K562 (cell line): ENCODE measurements around the gene DNAH10. TPM values are rescaled to one million over a fixed set of nuclear protein-coding genes. Genes with fewer than 3 reads are reported as not detected.

Experiments used
- ATAC-seq: fragments of 200-7000 bp; cut with Tn5 transposase; 3 replicates; pipeline ENCODE4 v1.9.1; 2020; ENCODE audit warnings: moderate library complexity
- BruUV-seq: library from RNA; stranded (reverse); fragments of 400-500 nt; replicated peaks from 2 replicates; lab custom pipeline; 2021; lab: Mats Ljungman, UMichigan
- CTCF ChIA-PET: fragments of 300-600 bp; formaldehyde crosslinking; extraction: SDS; loops from one replicate; lab custom pipeline; 2021; ENCODE audit warnings: low intra/inter-chr PET ratio; lab: Yijun Ruan, JAX
- POLR2A ChIA-PET: fragments of 300-600, 350-650 bp; sonication (Branson Sonifier 250); formaldehyde crosslinking; extraction: SDS; loops from one replicate; lab custom pipeline; 2021; ENCODE audit warnings: antibody characterized with exemption, inconsistent platforms; lab: Yijun Ruan, JAX
- DNase-seq, 4 experiments: peaks; one replicate each; pipeline versions ENCODE4 v3.0.0 to v3.0.0-alpha.2; 2011 to 2018; ENCODE audit warnings: low spot score in 3 of 4, mixed read lengths in 3 of 4; ENCODE audit errors: extremely low read depth in 1 of 4
- FAIRE-seq: peaks from 2 replicates; lab custom pipeline; 2011; peaks lifted over from hg19 to GRCh38; lab: Jason Lieb, UNC
- H2AFZ ChIP-seq: 2 replicates; pipeline ENCODE4 v1.6.0; 2011; ENCODE audit warnings: low read depth, low read length, control low read depth, inconsistent platforms
- H3K27ac ChIP-seq: fragments of 200-600 bp; 3 replicates; pipeline ENCODE4 v1.8.0; 2011; ENCODE audit warnings: low read depth, mild to moderate bottlenecking, control low read depth, inconsistent platforms, low read length, moderate library complexity, mixed read lengths; ENCODE audit errors: extremely low read depth
- H3K27me3 ChIP-seq, 2 experiments: fragments of 300-600 bp in 1 of 2; 2 replicates in 1 of 2; 3 replicates in 1 of 2; pipeline versions ENCODE4 v1.6.0 to v1.8.0; 2011; ENCODE audit warnings: inconsistent platforms in 2 of 2, low read length in 2 of 2, mild to moderate bottlenecking in 1 of 2, mixed read lengths in 1 of 2, moderate library complexity in 1 of 2; ENCODE audit not compliant: control insufficient read depth in 2 of 2, insufficient read depth in 2 of 2
- H3K36me3 ChIP-seq: fragments of 300-600 bp; 3 replicates; pipeline ENCODE4 v1.8.0; 2011; ENCODE audit warnings: mild to moderate bottlenecking, low read length, inconsistent platforms; ENCODE audit not compliant: control insufficient read depth, insufficient read depth
- H3K4me1 ChIP-seq, 2 experiments: fragments of 200-600 bp in 1 of 2; replicated peaks in 1 of 2; 2 replicates in 1 of 2; 3 replicates in 1 of 2; pipeline versions ENCODE4 v1.5.1 to v1.8.0; 2011; ENCODE audit warnings: inconsistent platforms in 2 of 2, low read length in 2 of 2, mild to moderate bottlenecking in 1 of 2, mixed read lengths in 1 of 2, moderate library complexity in 1 of 2; ENCODE audit not compliant: control insufficient read depth in 2 of 2, insufficient read depth in 2 of 2
- H3K4me2 ChIP-seq: 2 replicates; pipeline ENCODE4 v1.6.1; 2011; ENCODE audit warnings: low read length, control low read depth, inconsistent platforms, mixed read lengths; ENCODE audit not compliant: insufficient read depth
- H3K4me3 ChIP-seq: fragments of 200-600 bp; sonication (generic), shearing (Covaris generic); 2 replicates; pipeline ENCODE4 v1.5.1; 2016; ENCODE audit warnings: control low read depth, inconsistent platforms
- H3K79me2 ChIP-seq: fragments of 200-600 bp; 3 replicates; pipeline ENCODE4 v1.8.0; 2011; ENCODE audit warnings: low read length, inconsistent platforms; ENCODE audit not compliant: control insufficient read depth, insufficient read depth
- H3K9ac ChIP-seq, 2 experiments: 2 replicates each; pipeline versions ENCODE4 v1.6.0 to v1.6.1; 2011; ENCODE audit warnings: low read depth in 2 of 2, low read length in 2 of 2, control low read depth in 1 of 2, inconsistent platforms in 1 of 2, mild to moderate bottlenecking in 1 of 2, mixed read lengths in 1 of 2; ENCODE audit not compliant: insufficient read depth in 1 of 2
- H3K9me1 ChIP-seq: one replicate; pipeline ENCODE4 v1.6.0; 2011; ENCODE audit warnings: inconsistent platforms, mild to moderate bottlenecking, low read length, moderate library complexity; ENCODE audit not compliant: control insufficient read depth, insufficient read depth
- H3K9me3 ChIP-seq: replicated peaks from 2 replicates; pipeline ENCODE4 v1.5.1; 2011; ENCODE audit warnings: low read depth, low read length, inconsistent platforms; ENCODE audit not compliant: control insufficient read depth, insufficient read depth
- H4K20me1 ChIP-seq: replicated peaks from 2 replicates; pipeline ENCODE4 v1.6.1; 2011; ENCODE audit warnings: low read length, inconsistent platforms, mixed read lengths; ENCODE audit not compliant: control insufficient read depth, insufficient read depth
- ARHGAP35 ChIP-seq: fragments of 450-650 bp; IDR thresholded peaks from 2 replicates; pipeline ENCODE4 v1.6.1; 2018; ENCODE audit not compliant: partially characterized antibody
- CHD2 ChIP-seq: IDR thresholded peaks from 2 replicates; pipeline ENCODE4 v1.6.1; 2011; ENCODE audit warnings: low read depth, low read length
- FOXJ2 ChIP-seq: fragments of 200-800 bp; sonication (Bioruptor generic); IDR thresholded peaks from 2 replicates; pipeline ENCODE4 v1.6.1; 2016; ENCODE audit warnings: missing genetic modification characterization, missing compliant biosample characterization
- KAT7 ChIP-seq: sonication (generic); formaldehyde crosslinking; IDR thresholded peaks from 2 replicates; pipeline ENCODE4 v1.8.0; 2022; ENCODE audit warnings: missing genetic modification reagents, mild to moderate bottlenecking, borderline replicate concordance
- MAFF ChIP-seq: IDR thresholded peaks from 2 replicates; pipeline ENCODE4 v1.6.1; 2012; ENCODE audit warnings: low read length, improper control_type of control experiment
- MAFG ChIP-seq: fragments of 450-650 bp; conservative IDR thresholded peaks from 2 replicates; pipeline ENCODE4 v1.6.1; 2016; ENCODE audit warnings: missing genetic modification characterization, missing compliant biosample characterization
- MAZ ChIP-seq, 2 experiments: fragments of 450-650 bp in 1 of 2; sonication (generic) in 1 of 2; formaldehyde crosslinking; IDR thresholded peaks in 1 of 2; conservative IDR thresholded peaks in 1 of 2; 2 replicates each; pipeline versions ENCODE4 v1.4.0 to v1.5.0; 2020; ENCODE audit warnings: mild to moderate bottlenecking in 1 of 2, missing genetic modification reagents in 1 of 2
- MCM2 ChIP-seq: fragments of 450-650 bp; IDR thresholded peaks from 2 replicates; pipeline ENCODE4 v1.6.1; 2017; ENCODE audit warnings: low read depth, mild to moderate bottlenecking
- MED1 ChIP-seq: sonication (generic); formaldehyde crosslinking; IDR thresholded peaks from 2 replicates; pipeline ENCODE4 v1.8.1; 2023; ENCODE audit warnings: missing genetic modification reagents, borderline replicate concordance
- PHB2 ChIP-seq: fragments of 450-650 bp; IDR thresholded peaks from 2 replicates; pipeline ENCODE4 v1.6.1; 2017; ENCODE audit warnings: low read depth
- RBM39 ChIP-seq: fragments of 200-400 bp; formaldehyde crosslinking; optimal IDR thresholded peaks from 2 replicates; pipeline ENCODE3; 2018; ENCODE audit warnings: low read depth, low read length
- ZNF174 ChIP-seq: fragments of 250-450 bp; sonication (Bioruptor Pico); IDR thresholded peaks from 2 replicates; pipeline ENCODE4 v1.4.0; 2020; ENCODE audit warnings: mild to moderate bottlenecking
- ZNF23 ChIP-seq: fragments of 250-450 bp; sonication (Bioruptor Pico); IDR thresholded peaks from 2 replicates; pipeline ENCODE4 v1.4.0; 2020; ENCODE audit warnings: mild to moderate bottlenecking
- ZNF583 ChIP-seq: fragments of 250-450 bp; sonication (Bioruptor Pico); IDR thresholded peaks from 2 replicates; pipeline ENCODE4 v1.4.0; 2020
- ZNF707 ChIP-seq: fragments of 250-450 bp; sonication (Bioruptor Pico); conservative IDR thresholded peaks from 2 replicates; pipeline ENCODE4 v1.8.0; 2022; ENCODE audit warnings: inconsistent platforms, mild to moderate bottlenecking, moderate library complexity
- ZNF75A ChIP-seq: fragments of 450-650 bp; formaldehyde crosslinking; IDR thresholded peaks from 2 replicates; pipeline ENCODE4 v1.4.0; 2020; ENCODE audit warnings: mild to moderate bottlenecking
- ZNF764 ChIP-seq: fragments of 250-450 bp; sonication (Bioruptor Pico); IDR thresholded peaks from 2 replicates; pipeline ENCODE4 v1.4.0; 2020; ENCODE audit warnings: low read depth, mild to moderate bottlenecking, moderate library complexity
- WGBS: fragments of 100-300 bp; shearing (Covaris generic); methylation state at CpG from one replicate; pipeline ENCODE4 v1.1.6; 2016; ENCODE audit warnings: low coverage, mixed read lengths; ENCODE audit not compliant: insufficient coverage; ENCODE audit errors: missing lambda C conversion rate; 5-methylcytosine and 5-hydroxymethylcytosine counted together
- in situ Hi-C: fragments of 300-500 bp; cut with MboI; formaldehyde crosslinking; loops from 4 replicates; pipeline ENCODE4 v1.15.0; 2018; ENCODE audit warnings: inconsistent platforms, mixed read lengths
- intact Hi-C: fragments of 100-400 bp; cut with micrococcal nuclease; formaldehyde crosslinking; loops from 2 replicates; pipeline ENCODE4 v1.14.2; 2022
- polyA plus RNA-seq, 8 experiments: library from polyadenylated mRNA; depleted of rRNA in 4 of 8; stranded (reverse) in 5 of 8; unstranded in 3 of 8; fragments of >200 nt; fragmentation: Nextera tagmentation in 2 of 8; fragmentation: Illumina TruSeq in 1 of 8; extraction: Ambion mirVana in 2 of 8; extraction: Trizol in 1 of 8; gene quantifications; 2 replicates each; pipeline versions ENCODE4 v1.2.1 to v1.2.3, GENCODE V29; 2011 to 2014; ENCODE audit warnings: inconsistent platforms in 1 of 8, missing spikeins in 1 of 8
- total RNA-seq, 7 experiments: library from RNA; depleted of rRNA in 6 of 7; stranded (reverse); fragments of >200 nt in 6 of 7; fragmentation: Illumina TruSeq in 2 of 7; extraction: Trizol in 2 of 7; gene quantifications; 2 replicates each; pipeline versions ENCODE4 v1.2.1 to v1.2.3, GENCODE V29; 2011 to 2021; ENCODE audit warnings: low replicate concordance in 1 of 7
- TF ChIP-seq, protein P1 (sequence below), 2 experiments: IDR thresholded peaks; 2 replicates each; pipeline ENCODE4 v1.6.1; 2012; ENCODE audit warnings: improper control_type of control experiment in 2 of 2, low read depth in 2 of 2, low read length in 2 of 2, borderline replicate concordance in 1 of 2

DNAH10 gene
- total and polyA plus RNA-seq, 9 of the 15 experiments (the other 6 are each of a cell fraction or from before 2014, with no cell fraction given) = 0.01 to 0.06 (median 0.04) TPM; not detected in 1

DNA sequence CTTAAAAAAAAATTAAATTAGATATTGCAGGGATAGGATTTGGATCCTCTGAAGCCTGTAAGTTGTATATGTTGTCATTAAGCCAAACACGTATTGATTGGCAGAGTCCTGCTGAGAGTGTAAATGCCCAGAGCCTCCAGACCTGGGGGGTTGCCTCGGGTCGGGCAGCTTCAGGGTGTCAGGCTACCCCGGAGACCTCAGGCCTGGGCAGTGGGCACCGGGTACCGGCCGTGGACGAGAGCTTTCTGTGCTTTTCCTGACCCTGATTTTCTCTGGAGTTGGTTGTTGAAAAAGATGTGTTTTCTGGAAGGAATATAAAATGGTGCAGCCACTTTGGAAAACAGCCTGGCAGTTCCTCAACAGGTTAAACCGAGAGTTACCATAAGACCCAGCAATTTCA is 96.1 kb downstream of the DNAH10 start:
- DNase-seq = no peak
- in situ Hi-C loops (no loop called here), intact Hi-C loops (no loop called here)
- no peak overlapping the region for H2AFZ ChIP-seq
- H3K9ac ChIP-seq = no peak overlapping the region
- H3K27ac ChIP-seq = no peak overlapping the region
- no peak for FAIRE-seq
- H3K4me1 ChIP-seq = peaks cover 4 to 6% of the 10 kb centered on the region in 2 experiments; a peak in 4 of 5 replicates
- H3K79me2 ChIP-seq = no peaks in the 10 kb centered on the region
- no peaks in the 10 kb centered on the region for H3K9me3 ChIP-seq
- no peaks in the 10 kb centered on the region for H3K9me1 ChIP-seq
- ChIA-PET POLR2A (interaction anchor here (0.9 kb wide), 1 partner anchor 8 kb away, joined by 4 read pairs; no protein-coding TSS in a partner anchor), CTCF (no interaction called here)
- 2% methylated on average over 9 of the region's 9 CpGs for WGBS
- BruUV-seq = no TSS peak
- H3K4me2 ChIP-seq = no peak overlapping the region
- ATAC-seq = no peak
- peaks cover 32 to 56% of the 10 kb centered on the region in 2 experiments; a peak in 4 of 5 replicates for H3K27me3 ChIP-seq
- TF ChIP-seq FOXJ2 (tag) (no peak), ZNF583 (CRISPR knock-in tag) (no peak), CHD2 (no peak), PHB2 (no peak), ZNF707 (CRISPR knock-in tag) (no peak), ZNF23 (CRISPR knock-in tag) (no peak), ZNF174 (CRISPR knock-in tag) (no peak), MAZ (CRISPR knock-in tag; conservative IDR thresholded peaks at IDR 0.05 in 1 of 2, IDR thresholded peaks at IDR 0.05 in 1 of 2) (no peak), ARHGAP35 (no peak), KAT7 (CRISPR knock-in tag) (no peak), MAFG (tag) (no peak), RBM39 (no peak), MED1 (no peak), MCM2 (no peak), MAFF (no peak), ZNF75A (no peak), ZNF764 (no peak)
- TF ChIP-seq, protein P1, sequence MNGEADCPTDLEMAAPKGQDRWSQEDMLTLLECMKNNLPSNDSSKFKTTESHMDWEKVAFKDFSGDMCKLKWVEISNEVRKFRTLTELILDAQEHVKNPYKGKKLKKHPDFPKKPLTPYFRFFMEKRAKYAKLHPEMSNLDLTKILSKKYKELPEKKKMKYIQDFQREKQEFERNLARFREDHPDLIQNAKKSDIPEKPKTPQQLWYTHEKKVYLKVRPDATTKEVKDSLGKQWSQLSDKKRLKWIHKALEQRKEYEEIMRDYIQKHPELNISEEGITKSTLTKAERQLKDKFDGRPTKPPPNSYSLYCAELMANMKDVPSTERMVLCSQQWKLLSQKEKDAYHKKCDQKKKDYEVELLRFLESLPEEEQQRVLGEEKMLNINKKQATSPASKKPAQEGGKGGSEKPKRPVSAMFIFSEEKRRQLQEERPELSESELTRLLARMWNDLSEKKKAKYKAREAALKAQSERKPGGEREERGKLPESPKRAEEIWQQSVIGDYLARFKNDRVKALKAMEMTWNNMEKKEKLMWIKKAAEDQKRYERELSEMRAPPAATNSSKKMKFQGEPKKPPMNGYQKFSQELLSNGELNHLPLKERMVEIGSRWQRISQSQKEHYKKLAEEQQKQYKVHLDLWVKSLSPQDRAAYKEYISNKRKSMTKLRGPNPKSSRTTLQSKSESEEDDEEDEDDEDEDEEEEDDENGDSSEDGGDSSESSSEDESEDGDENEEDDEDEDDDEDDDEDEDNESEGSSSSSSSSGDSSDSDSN (IDR thresholded peaks at IDR 0.05; ENCODE audit: borderline replicate concordance in 1 of 2, low read depth in 2 of 2, low read length in 2 of 2) = no peak
- TF ChIP-seq, all 486 proteins: peak for 0
- Histone ChIP-seq H3K36me3 (no peaks in the 10 kb centered on the region), H4K20me1 (no peaks in the 10 kb centered on the region), H3K4me3 (no peak overlapping the region)
